ENCODE results near the gene DBNDD1. TPM values are rescaled to one million over a fixed set of nuclear protein-coding genes. Genes with fewer than 3 reads are reported as not detected.

The DBNDD1 gene
- total RNA-seq, 1 experiment from 2014 or later = 75.0 TPM

- Mint-ChIP-seq H3K4me1 (no peaks in the 10 kb centered on the region), H3K9me3 (peaks cover 59% of the 10 kb centered on the region), H3K36me3 (peaks cover 20% of the 10 kb centered on the region), H3K4me3 (no peak overlapping the region), H3K27ac (no peak overlapping the region), H3K27me3 (ENCODE audit: low read depth) (peaks cover 63% of the 10 kb centered on the region)
- ChIA-PET POLR2A (no interaction called here), CTCF (no interaction called here)
- TF ChIP-seq E2F5 (CRISPR knock-in tag; IDR thresholded peaks at IDR 0.05) (no peak), NR2C2 (CRISPR knock-in tag; IDR thresholded peaks at IDR 0.05) (no peak), ZNF219 (CRISPR knock-in tag; IDR thresholded peaks at IDR 0.05; ENCODE audit: borderline replicate concordance) (no peak), KAT7 (CRISPR knock-in tag; IDR thresholded peaks at IDR 0.05; ENCODE audit: borderline replicate concordance) (no peak), ATF6 (CRISPR knock-in tag; IDR thresholded peaks at IDR 0.05) (no peak), NR1H2 (CRISPR knock-in tag; IDR thresholded peaks at IDR 0.05) (no peak), ZNF138 (CRISPR knock-in tag; conservative IDR thresholded peaks at IDR 0.05) (no peak)
- ATAC-seq = no peak
- no peak for DNase-seq (ENCODE audit: low spot score)
These were observed 36.1 kb upstream of the DBNDD1 start for GRCh38 chr16:90055371-90055770.

- peaks cover 58% of the 10 kb centered on the region for H3K27me3 Mint-ChIP-seq (ENCODE audit: low read depth)
- no peaks in the 10 kb centered on the region for H3K4me1 Mint-ChIP-seq
- H3K9me3 Mint-ChIP-seq = peaks cover 59% of the 10 kb centered on the region
- POLR2A ChIA-PET = no interaction called here
- TF ChIP-seq GRHL2 (CRISPR knock-in tag; IDR thresholded peaks at IDR 0.05; ENCODE audit: insufficient replicate concordance, severe bottlenecking) (no peak), CBFB (CRISPR knock-in tag; IDR thresholded peaks at IDR 0.05; ENCODE audit: low read depth) (no peak), CREB1 (CRISPR knock-in tag; IDR thresholded peaks at IDR 0.05) (no peak), ZMAT4 (CRISPR knock-in tag; IDR thresholded peaks at IDR 0.05) (no peak), FOXJ3 (CRISPR knock-in tag; IDR thresholded peaks at IDR 0.05; ENCODE audit: borderline replicate concordance) (no peak), GABPB1 (CRISPR knock-in tag; IDR thresholded peaks at IDR 0.05) (no peak), ZNF396 (CRISPR knock-in tag; IDR thresholded peaks at IDR 0.05; ENCODE audit: borderline replicate concordance) (no peak), ZBTB21 (CRISPR knock-in tag; IDR thresholded peaks at IDR 0.05; ENCODE audit: borderline replicate concordance) (no peak)
- ATAC-seq (no peak), DNase-seq (ENCODE audit: low spot score) (no peak)
- CTCF ChIA-PET = interaction anchor here (1.1 kb wide), 1 partner anchor 28 kb away, joined by 5 read pairs; no protein-coding TSS in a partner anchor
- no peak overlapping the region for H3K27ac Mint-ChIP-seq
- peaks cover 20% of the 10 kb centered on the region for H3K36me3 Mint-ChIP-seq
- no peak overlapping the region for H3K4me3 Mint-ChIP-seq
These were observed 35.3 kb upstream of the DBNDD1 start for GRCh38 chr16:90054554-90054953.

GRCh38 chr16:90053902-90054500, 34.7 kb upstream of the DBNDD1 start:
- H3K27me3 Mint-ChIP-seq (ENCODE audit: low read depth) = peaks cover 61% of the 10 kb centered on the region
- POLR2A ChIA-PET = no interaction called here
- ATAC-seq (no peak), DNase-seq (ENCODE audit: low spot score) (no peak)
- CTCF ChIA-PET = interaction anchor here (1.1 kb wide), 1 partner anchor 28 kb away, joined by 5 read pairs; no protein-coding TSS in a partner anchor
- peaks cover 20% of the 10 kb centered on the region for H3K36me3 Mint-ChIP-seq
- 0 out of 2 replicates have a peak, but pooled peaks cover 3% of the 10 kb centered on the region for H3K4me1 Mint-ChIP-seq
- peaks cover 59% of the 10 kb centered on the region for H3K9me3 Mint-ChIP-seq
- H3K4me3 Mint-ChIP-seq = no peak overlapping the region
- H3K27ac Mint-ChIP-seq = no peak overlapping the region
- TF ChIP-seq PRDM15 (CRISPR knock-in tag; IDR thresholded peaks at IDR 0.05) (no peak), AR (CRISPR knock-in tag; IDR thresholded peaks at IDR 0.05) (no peak), CDX4 (CRISPR knock-in tag; IDR thresholded peaks at IDR 0.05; ENCODE audit: borderline replicate concordance) (no peak), CBFB (CRISPR knock-in tag; IDR thresholded peaks at IDR 0.05; ENCODE audit: low read depth) (no peak), ZNF263 (CRISPR knock-in tag; IDR thresholded peaks at IDR 0.05; ENCODE audit: low read depth) (no peak), ZNF317 (CRISPR knock-in tag; IDR thresholded peaks at IDR 0.05; ENCODE audit: borderline replicate concordance, low read depth) (no peak), TCF7 (CRISPR knock-in tag; IDR thresholded peaks at IDR 0.05; ENCODE audit: low read depth) (no peak), ATF1 (CRISPR knock-in tag; IDR thresholded peaks at IDR 0.05) (no peak)

Data from WTC11 (cell line).